HG03095 (cell line): ENCODE data around the gene TMEM132D.

ENCODE experiments used
- ATAC-seq: cut with Tn5 transposase; IDR thresholded peaks from one replicate; pipeline ENCODE4 v1.9.1; 2021; ENCODE audit warnings: moderate library complexity; ENCODE audit not compliant: unreplicated experiment

Gene TMEM132D

GRCh38 chr12:129605666-129606065, 298.2 kb downstream of the TMEM132D start:
- ATAC-seq: no peak

GRCh38 chr12:129604506-129604905, 299.3 kb downstream of the TMEM132D start:
- no peak for ATAC-seq

GRCh38 chr12:129599406-129599805, 304.4 kb downstream of the TMEM132D start:
- ATAC-seq: no peak

DNA sequence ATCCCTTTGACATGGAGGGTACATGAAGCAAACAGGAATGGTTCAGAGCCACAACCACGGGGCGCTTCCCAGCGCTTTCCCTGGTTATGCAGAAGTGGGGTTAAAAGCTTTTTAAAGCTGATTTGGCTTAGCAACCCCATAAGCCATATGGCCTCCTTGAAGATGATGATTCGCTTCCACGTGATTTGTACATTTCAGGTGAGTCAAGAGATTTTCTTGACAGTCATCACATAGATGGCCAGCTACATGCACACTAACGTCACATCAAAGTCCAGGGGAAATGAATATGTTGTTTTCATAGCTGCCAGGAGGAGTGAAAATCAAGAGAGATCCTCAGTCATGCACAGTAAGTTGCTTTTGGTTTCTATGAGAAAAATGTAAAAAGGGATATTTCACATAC, 309.7 kb downstream of the TMEM132D start:
- ATAC-seq: no peak

GRCh38 chr12:129592449-129592848, 311.4 kb downstream of the TMEM132D start:
- no peak for ATAC-seq

- no peak for ATAC-seq
Measured at GRCh38 chr12:129589503-129589902, 314.3 kb downstream of the TMEM132D start.

GRCh38 chr12:129588142-129588541, 315.7 kb downstream of the TMEM132D start:
- no peak for ATAC-seq

DNA sequence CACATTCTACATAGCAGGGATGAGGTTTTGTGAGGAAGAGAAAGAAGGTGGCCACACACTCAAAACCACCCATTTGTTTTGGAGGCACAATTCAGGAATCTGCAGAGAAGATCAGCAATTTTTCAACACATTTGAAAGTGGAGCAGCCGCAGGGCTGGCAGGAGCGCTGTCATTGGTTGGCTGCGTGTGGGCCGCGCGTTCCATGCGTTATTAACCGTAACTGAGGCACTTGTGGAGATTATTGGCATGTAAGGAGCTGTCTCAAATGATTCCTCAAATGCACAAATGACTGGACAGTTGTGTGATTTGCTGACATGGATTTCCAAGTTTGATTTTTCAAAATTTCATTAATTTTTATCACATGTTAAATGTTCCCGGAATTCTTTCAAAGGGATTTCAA, 318.5 kb downstream of the TMEM132D start:
- ATAC-seq: no peak

- ATAC-seq: no peak
Measured at GRCh38 chr12:129579879-129580278, 323.9 kb downstream of the TMEM132D start.

- no peak for ATAC-seq
Measured at GRCh38 chr12:129571901-129572494, 331.8 kb downstream of the TMEM132D start.

DNA sequence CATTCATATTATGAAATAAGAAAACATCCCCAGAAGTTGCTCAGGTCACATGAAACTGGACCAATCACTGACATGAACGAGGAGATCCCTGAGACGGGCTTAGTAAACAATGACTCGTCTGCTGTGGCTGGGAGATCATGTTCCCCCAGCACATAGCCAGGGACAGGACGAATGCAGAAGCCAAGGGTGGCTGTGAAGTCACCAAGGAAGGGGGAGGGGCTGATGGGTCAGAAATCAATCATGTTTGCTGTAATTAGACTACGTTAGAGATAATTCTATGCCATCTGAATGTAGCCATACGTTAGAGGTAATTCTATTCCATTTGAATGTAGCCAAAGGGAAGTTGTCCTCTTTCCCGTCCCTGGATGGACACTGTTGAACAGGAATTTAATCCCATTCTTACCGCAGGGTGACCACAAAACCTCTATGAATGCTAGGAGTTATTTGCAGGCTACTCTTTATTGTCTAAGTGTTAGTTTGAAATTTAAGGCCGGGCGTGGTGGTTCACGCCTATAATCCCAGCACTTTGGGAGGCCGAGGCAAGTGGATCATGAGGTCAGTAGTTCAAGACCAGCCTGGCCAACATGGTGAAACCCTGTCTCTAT, 332.9 kb downstream of the TMEM132D start:
- no peak for ATAC-seq

DNA sequence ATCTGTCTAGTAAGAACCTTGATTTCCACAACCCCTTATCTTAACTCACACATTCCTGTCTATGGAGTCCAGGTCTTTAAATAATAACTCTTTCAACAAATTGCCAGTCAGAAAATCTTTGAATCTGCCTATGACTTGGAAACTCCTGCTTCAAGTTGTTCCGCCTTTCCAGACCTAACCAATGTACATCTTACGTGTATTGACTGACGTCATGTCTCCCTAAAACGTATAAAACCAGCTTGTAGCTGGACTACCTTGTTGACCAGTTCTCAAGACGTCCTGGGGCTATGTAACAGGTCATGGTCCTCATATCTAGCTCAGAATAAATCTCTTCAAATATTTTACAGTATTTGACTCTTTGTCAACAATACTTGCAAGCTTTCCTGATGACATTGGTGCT, 337.0 kb downstream of the TMEM132D start:
- ATAC-seq: no peak

- ATAC-seq: no peak
Measured at GRCh38 chr12:129564768-129565167, 339.1 kb downstream of the TMEM132D start.

DNA sequence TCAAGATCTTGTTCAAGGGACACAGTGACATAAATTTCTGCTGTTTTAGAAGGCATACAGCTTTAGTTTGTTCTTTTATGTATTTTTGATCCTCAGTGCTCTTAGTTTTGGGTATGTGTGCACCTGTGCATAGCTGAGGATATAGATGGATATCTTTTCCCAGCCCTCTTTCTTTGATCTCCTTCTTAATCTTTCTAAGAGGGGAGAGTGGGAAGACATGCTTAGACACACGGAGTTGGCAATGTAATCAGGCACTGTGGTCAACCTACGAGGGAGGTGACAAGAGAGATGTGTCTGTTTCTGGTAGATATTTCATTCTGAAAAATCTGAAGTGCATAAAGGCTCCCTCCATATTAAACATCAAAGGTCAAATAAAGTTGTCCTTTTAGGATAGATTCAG, 340.6 kb downstream of the TMEM132D start:
- no peak for ATAC-seq

DNA sequence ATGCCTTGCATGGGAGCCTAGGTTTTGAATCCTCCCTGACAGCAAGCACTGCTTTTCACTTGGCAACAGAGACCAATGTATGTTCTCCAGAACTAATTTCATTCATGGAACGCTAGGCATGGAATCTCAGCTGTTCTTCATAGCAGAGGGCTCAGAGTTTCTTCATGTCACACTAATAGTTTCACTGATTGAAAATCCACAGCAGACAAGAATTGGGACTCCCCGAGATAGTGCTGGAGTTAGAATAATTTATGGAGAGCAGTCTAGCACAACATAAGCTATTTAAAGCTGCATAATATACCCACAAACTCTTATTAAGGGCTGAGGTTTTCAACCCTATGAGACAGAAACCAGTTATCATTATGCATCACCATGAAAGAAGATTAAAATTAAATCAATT, 342.5 kb downstream of the TMEM132D start:
- ATAC-seq: no peak

DNA sequence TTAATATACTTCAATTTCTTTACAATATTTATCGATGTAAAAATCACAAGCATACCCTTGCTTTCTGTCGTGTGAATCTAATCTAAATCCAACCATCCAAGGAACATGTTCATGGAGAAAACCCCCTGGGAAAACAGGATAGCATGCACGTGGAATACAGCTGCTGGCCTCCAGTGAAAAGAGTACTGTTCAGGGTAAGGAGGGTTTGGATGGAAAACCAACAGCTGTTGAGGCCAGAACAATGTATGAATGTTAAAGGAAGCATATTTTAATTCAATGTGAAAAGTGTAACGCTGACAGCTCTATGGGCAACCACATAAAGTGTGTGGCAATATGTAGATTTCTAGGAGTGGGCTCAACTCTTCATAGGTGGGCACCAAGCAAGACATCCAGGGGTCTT, 344.0 kb downstream of the TMEM132D start:
- ATAC-seq: no peak

DNA sequence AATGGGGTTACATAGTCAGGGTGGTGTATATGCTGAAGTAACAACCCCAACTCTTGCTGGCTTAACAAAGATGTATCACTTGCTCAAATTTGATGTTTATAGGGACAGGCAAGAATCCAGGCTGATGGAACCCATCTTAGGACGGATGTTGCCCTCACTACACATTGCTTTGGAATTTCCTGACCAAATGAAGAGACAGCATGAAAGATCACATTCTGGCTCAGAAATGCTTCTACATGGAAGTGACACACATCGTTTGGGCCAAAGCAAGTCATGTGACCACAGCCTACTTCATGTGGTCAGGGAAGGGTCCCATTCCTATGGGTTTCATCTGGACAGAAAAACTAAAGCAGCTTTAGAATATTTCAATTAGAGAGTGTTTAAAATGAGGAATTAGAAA, 345.8 kb downstream of the TMEM132D start:
- ATAC-seq: no peak

GRCh38 chr12:129556082-129556481, 347.7 kb downstream of the TMEM132D start:
- no peak for ATAC-seq

GRCh38 chr12:129552996-129553750, 350.7 kb downstream of the TMEM132D start:
- no peak for ATAC-seq

- ATAC-seq: no peak
Measured at GRCh38 chr12:129551441-129551840, 352.4 kb downstream of the TMEM132D start.

- no peak for ATAC-seq
Measured at GRCh38 chr12:129550353-129550752, 353.5 kb downstream of the TMEM132D start.

- no peak for ATAC-seq
Measured at GRCh38 chr12:129549656-129550055, 354.2 kb downstream of the TMEM132D start.
